KG1 (cell line): ENCODE measurements around the gene MSLN.
"Not testable (repeated sequence)": the region's sequence is repeated elsewhere in the genome, so short reads cannot be mapped to it uniquely, and the experiment has no call there.

ENCODE experiments used
- DNase-seq: peaks from one replicate; lab custom pipeline; 2025; lab: John Stamatoyannopoulos, UW

MSLN gene

DNA sequence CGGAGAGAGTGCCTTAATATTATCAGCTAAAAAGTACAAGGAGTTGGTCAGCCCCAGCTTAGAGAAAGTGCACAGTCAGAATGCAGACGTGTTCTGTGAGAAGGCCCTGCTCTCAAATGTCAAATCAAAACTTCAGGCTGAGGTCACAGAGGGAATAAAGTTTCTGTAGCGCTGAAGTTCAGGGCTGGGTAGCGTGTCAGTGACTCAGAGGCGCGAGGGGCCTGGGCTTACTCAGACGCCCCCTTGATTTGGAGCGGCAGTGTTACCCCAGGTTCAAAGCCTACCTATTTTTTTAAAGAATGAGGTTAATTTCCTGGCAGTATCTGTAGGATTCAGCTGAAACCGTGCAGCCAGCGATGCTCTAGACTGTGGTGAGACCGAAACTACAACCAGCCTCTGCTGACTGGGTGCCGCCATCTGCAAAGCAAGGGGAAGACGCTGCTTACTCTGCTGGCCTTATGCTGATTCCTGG lies 24.5 kb upstream of the MSLN start:
- DNase-seq = no peak

GRCh38 chr16:736936-737481 lies 23.5 kb upstream of the MSLN start:
- DNase-seq = no peak

DNA sequence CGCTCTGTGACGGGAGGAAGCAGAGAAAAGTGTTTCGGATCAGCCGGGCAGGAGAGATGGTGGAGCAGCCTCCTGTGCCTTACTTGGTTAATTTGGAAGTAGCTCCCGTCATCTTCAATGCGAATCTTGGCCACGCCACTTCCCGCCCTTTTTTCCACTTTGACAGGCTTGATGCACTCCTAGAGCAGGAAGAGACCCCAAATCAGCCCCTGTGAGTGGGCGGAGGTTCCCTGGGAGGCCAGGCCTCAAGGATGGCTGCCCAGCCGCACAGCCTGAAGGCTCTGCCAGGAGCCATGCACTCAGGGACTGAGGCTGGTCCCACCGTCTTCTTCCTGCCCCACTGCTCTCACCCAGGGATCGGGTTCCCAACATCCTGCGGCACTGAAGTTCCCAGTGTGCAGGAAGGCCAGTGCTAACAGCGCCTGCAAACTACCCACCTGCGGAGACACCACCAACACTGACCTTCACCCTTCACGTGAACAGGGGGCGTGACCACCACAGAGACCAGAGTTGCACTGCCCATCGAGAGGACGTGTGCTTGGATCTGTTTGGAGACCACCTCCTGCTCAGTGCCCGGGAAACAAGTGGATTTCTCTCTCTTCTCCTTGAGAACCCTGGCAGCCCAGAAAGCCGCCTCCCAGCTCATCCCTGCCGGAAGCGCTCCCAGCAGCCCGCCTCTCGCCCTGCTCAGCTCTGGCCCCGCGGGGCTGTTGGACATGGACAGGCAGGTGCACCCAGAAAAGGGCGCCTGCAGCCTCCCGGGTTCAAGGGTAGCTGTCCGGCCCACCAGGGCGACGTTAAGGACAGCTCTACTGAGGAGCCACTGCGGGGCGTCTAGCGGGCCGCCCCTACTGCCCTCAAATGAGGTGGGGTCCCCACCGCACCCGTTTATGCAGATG lies 20.7 kb upstream of the MSLN start:
- no peak for DNase-seq

DNA sequence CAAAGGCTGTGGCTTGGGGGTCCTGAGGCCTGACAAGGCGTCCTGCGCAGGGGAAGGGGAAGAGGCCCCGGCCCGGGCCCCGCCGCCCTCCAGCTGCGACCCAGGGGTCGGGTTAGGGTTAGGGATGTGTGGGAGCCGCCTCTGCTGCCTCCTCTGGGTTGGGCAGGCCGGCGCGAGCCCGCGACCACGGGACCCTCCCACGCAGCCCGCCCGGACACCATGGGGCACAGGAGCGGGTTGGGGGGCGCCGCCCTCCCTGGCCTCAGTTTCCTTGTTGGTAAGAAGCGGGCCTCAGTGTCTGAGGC lies 20.1 kb upstream of the MSLN start:
- DNase-seq = no peak

DNA sequence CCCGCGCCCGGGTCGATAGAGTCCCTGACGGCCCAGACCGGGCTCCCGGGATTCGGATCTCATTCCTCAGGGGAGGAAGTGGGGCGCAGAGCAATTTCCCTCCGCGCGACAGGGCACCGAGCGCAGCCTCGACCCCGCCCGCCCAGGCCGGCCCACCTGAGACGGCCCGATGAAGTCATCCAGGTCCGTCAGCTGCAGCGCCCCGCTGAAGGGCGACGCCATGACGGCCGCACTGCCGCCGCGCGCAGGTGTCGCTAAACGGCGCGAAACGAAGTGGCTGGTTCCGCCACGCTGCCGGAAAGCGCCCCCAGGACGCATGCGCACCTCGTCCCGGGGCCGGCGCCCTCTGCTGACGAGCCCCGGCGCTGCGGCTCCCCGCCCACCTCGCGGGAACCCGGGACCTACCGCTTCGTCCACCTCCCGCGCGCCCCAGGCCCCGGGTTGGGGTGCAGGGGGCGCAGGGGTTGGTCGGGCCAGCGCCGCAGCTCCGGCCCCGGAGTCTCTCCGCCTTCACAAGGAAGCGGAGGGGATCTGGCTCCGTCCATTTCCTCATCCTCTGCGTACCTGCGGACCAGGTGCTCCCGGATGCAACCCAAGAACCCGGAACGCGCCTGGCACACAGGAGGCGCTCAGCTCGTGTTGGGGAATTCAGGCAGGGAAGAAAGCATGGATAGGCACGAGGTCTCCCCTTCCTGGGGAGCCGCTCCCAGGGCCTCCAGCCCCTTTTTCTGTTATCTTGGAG lies 19.6 kb upstream of the MSLN start, which contains the start of gene CIAO3:
Gene CIAO3, minus strand, starts transcription at position 234 of the 742 bp plus-strand sequence. Its CDS starts 12 bp downstream, at position 222.
- peak; percentile 78 for DNase-seq

- no peak for DNase-seq
Observed at GRCh38 chr16:741986-742629, 18.4 kb upstream of the MSLN start.

- not testable (repeated sequence) for DNase-seq
Observed at GRCh38 chr16:742894-743293, 17.6 kb upstream of the MSLN start.

DNA sequence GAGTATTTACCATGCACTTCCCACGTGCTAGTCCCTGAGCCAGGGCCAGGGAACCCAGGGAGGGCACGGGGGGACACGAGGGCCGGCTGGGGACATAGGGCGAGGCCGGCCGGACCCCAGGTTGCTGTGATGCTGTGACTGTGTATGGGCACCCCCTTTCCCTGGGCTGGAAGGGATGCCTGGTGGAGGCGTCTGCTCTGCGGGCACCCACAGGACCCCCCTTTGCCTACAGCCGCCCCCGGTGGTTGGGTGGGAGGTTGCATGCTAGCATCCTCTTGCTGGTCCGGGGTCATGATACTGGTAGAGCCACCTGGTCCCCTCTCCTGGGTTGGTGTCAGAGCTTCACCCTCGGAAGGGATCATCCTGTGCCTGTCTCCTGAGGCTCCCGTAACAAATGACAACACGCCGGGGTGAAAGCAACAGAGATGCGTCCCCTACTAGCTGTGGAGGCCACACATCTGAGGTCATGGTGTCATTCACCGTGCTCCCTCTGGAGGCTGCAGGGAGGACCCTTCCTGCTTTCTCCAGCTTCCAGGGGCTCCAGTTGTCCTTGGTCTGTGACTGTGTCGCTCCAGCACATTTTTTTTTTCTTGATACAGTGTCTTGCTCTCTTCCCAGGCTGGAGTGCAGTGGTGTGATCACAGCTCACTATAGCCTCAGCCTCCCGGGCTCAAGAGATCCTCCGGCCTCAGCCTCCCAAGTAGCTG lies 16.6 kb upstream of the MSLN start:
- no peak for DNase-seq

DNA sequence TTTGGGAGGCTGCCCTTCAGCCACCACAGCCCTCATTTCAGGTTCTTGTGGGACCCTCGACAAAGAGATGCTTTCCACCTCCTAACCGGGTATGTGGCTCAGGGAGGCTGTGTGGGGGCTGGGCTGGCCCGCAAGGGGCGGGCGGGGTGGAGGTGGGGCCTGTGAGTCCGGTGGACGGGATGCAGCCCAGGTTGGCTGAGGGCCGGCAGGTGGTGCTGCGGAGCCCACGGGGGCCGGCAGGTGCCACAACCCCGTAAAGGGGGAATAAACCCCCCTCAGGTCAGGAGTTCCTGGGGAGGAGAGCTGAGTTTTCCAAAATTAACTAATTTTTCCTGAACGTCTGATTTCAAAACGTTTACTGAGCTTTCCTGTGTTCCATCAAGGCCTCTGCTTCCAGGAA lies 14.8 kb upstream of the MSLN start:
- no peak for DNase-seq

- DNase-seq = no peak
Observed at GRCh38 chr16:746637-747036, 13.9 kb upstream of the MSLN start.

DNA sequence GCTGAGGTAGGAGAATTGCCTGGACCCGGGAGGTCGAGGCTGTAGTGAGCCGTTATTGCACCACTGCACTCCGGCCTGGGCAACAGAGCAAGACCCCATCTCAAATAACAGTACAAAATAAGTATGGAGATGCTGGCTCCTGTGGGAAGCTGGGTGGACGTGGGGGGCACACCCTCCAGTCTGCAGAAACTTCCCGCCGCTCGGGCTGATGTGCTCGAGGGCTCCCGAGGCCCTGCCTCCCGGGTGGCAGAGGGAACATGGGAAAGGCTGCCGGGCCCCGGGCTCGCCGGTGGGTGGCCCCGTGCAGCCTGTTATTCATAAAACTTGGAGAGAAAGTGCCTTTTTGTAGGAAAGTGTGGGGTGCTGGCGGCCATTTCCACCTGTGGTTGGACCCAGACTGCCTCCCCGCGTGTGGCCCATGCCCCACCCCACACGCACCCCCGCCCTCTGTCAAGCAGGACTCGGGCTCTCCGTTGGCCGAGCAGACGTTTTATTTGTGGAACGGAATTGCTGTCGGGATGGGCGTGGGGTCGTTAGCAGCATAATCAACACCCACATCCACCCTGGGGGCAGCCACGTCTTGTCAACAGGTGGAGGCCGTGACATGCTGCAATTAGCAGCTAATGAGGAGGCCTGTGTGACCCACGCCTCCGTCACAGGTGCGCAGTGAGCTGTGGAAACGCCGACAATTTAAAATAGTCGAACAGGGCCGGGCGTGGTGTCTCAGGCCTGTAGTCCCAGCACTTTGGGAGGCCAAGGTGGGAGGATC lies 12.4 kb upstream of the MSLN start:
- no peak for DNase-seq

DNA sequence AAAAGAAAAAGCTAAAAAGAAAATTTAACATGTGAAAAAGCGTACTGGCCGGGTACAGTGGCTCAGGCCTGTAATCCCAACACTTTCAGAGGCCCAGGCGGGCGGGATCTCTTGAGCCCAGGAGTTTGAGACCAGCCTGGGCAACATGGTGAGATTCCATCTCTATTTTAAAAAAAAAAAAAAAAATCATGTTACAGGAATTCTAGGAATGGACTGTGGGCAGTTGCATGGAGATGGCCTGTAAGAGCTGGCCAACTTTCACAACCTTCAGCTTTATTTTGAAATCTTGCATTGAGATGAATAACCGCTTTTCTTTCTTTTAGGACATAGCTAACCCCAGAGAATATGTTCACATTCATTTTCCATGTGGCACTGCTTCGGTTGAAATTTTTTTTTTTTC lies 11.5 kb upstream of the MSLN start:
- no peak for DNase-seq

- no peak for DNase-seq
Observed at GRCh38 chr16:750485-750884, 10.0 kb upstream of the MSLN start.

GRCh38 chr16:751152-752006 lies 9.2 kb upstream of the MSLN start:
- no peak for DNase-seq

- no peak for DNase-seq
Observed at GRCh38 chr16:752007-752312, 8.6 kb upstream of the MSLN start.

DNA sequence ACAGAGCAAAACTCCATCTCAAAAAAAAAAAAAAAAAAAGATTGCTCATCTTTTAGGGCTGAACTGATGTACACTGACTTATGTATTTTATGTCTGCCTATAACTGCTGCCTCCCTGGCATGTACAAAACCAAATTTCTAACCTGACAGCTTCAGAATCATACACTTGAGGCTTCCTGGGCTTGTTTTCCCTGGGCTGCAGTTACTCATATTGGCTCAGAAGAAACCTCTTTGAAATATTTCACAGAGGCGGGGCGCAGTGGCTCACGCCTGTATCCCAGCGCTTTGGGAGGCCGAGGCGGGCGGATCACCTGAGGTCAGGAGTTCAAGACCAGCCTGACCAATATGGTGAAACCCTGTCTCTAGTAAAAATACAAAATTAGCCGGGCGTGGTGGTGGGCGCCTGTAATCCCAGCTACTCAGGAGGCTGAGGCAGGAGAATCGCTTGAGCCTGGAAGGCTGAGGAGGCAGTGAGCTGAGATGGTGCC lies 6.4 kb upstream of the MSLN start:
- not testable (repeated sequence) for DNase-seq

GRCh38 chr16:754656-755055 lies 5.9 kb upstream of the MSLN start:
- DNase-seq = no peak

- DNase-seq = no peak
Observed at GRCh38 chr16:756428-756827, 4.1 kb upstream of the MSLN start.

DNA sequence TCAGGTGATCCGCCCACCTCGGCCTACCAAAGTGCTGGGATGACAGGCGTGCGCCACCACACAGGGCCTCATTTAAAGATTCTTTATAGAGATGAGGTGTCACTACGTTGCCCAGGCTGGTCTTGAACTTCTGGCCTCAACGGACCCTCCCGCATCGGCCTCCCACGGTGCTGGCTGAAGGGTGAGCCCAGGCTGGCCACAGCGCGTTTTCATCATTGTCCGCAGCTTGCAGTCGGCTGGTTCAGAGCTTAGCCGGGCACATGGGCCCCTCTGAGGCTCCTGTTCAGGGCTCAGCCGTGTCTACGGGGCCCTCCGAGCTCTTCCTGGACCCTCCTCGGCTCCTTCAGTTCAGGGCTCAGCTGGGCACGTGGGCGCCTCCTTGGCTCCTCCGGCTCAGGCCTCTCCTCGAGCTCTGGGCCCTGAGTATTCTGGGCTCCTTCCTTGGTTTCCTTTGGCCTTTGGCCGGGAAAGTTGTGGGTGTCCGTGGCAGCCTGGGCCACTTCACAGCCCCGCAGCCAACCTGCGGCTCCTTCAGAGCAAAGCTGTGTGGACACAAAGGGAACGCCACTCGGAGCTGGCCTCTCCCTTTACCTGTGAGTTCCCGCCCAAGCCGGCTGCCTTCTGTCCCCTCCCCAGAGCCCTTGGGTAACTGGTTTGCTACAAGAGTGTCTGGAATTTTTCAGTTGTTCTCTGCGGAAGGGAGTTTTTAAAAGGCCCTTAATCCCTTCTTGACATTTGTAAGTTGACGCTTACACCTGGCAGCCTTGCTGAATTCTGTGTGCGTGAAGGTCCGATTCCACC lies 1.2 kb upstream of the MSLN start:
- DNase-seq = no peak
